GM12865 (cell line): ENCODE results near the gene PTPRN2.
"Not testable (repeated sequence)": the region's sequence is repeated elsewhere in the genome, so short reads cannot be mapped to it uniquely, and the experiment has no call there.

Experiments used
- DNase-seq: peaks from one replicate; pipeline ENCODE4 v3.0.0; 2010; ENCODE audit warnings: low read depth
- H3K4me3 ChIP-seq: 2 replicates; pipeline ENCODE4 v1.5.1; 2011; ENCODE audit warnings: mild to moderate bottlenecking, low read depth, low read length, control low read depth
- CTCF ChIP-seq: IDR thresholded peaks from 2 replicates; pipeline ENCODE4 v1.5.1; 2011; ENCODE audit warnings: low read length, control low read depth, low read depth, inconsistent platforms; ENCODE audit not compliant: insufficient read depth; ENCODE audit errors: missing control alignments

Gene PTPRN2

DNA sequence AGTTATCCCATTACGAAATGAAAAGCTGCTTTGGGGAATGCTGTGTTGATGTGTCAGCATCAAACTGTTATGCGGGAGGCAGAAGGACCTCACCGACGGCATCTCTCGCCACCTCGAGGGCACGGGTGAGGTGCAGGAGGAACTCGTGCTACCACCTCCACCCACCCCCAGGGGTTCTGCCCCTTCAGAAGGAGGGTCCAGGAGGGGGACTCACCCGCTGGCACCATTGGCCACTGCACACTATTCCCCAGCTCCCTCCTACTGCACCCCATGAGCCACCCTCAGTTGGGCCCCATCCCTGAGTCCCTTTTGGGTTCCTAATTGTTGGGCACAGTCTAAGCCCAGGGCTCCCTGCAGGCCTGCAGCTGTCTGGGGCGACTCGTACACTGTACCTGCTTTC, 236.6 kb downstream of the PTPRN2 start:
- no peak overlapping the region for H3K4me3 ChIP-seq
- no peak for DNase-seq
- no peak for TF ChIP-seq CTCF

- H3K4me3 ChIP-seq: no peak overlapping the region
- TF ChIP-seq CTCF: no peak
- no peak for DNase-seq
Measured at GRCh38 chr7:158350166-158350900, 237.3 kb downstream of the PTPRN2 start.

DNA sequence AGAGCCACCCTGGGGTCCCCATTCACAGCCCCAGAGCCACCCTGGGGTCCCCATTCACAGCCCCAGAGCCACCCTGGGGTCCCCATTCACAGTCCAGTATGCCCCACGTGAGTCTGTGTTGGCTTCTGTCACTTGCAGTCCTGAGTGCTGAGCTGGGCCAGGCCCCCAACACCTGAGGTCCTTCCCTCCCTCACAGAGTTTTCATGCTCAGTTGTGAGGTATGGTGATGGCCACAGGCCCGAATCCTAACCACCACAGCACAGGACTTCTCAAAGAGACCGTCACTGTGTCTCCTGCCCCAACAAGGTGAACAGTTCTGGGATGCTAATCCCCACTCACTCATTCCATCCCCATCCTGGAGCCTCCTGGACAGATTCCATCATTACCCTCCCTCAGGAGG, 239.2 kb downstream of the PTPRN2 start:
- TF ChIP-seq CTCF: no peak
- DNase-seq: no peak
- no peak overlapping the region for H3K4me3 ChIP-seq

GRCh38 chr7:158348039-158348438, 239.6 kb downstream of the PTPRN2 start:
- DNase-seq, H3K4me3 ChIP-seq: not testable (repeated sequence)

DNA sequence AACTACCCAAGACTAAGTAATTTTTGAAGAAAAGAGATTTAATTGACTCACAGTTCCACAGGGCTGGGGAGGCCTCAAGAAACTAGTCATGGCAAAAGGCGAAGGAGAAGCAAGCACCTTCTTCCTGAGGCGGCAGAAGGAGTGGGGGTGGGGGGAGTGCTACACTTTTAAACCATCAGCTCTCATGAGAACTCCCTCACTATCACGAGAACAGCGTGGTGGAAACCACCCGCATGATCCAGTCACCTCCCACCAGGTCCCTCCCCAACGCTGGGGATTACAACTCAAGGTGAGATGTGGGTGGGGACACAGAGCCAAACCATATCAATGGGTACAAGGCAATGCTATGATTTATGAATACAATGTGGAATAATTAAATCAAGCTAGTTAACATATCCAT, 241.9 kb downstream of the PTPRN2 start:
- TF ChIP-seq CTCF: no peak
- H3K4me3 ChIP-seq: no peak overlapping the region

GRCh38 chr7:158344706-158345300, 242.8 kb downstream of the PTPRN2 start:
- TF ChIP-seq CTCF: no peak
- no peak overlapping the region for H3K4me3 ChIP-seq
- DNase-seq: no peak

More for the DNA sequence above, 241.9 kb downstream of the PTPRN2 start:
- no peak for DNase-seq

GRCh38 chr7:158343936-158344455, 243.6 kb downstream of the PTPRN2 start:
- no peak for DNase-seq
- H3K4me3 ChIP-seq: no peak overlapping the region
- no peak for TF ChIP-seq CTCF
